IMR-90 (cell line): ENCODE measurements around the gene ATP6V1D. TPM values are rescaled to one million over a fixed set of nuclear protein-coding genes. Genes with fewer than 3 reads are reported as not detected.

Experiments
- ATAC-seq: fragments of 200-7000 bp; cut with Tn5 transposase; 2 replicates; pipeline ENCODE4 v1.9.1; 2020; ENCODE audit warnings: low read depth, mild to moderate bottlenecking, moderate library complexity
- BruUV-seq: library from RNA; stranded (reverse); fragments of 400-500 nt; replicated peaks from 2 replicates; lab custom pipeline; 2021; lab: Mats Ljungman, UMichigan
- CTCF ChIA-PET: fragments of 300-600 bp; formaldehyde crosslinking; extraction: SDS; loops from one replicate; lab custom pipeline; 2021; ENCODE audit warnings: antibody characterized with exemption; lab: Yijun Ruan, JAX
- POLR2A ChIA-PET: fragments of 300-600 bp; sonication (Branson Sonifier 250); formaldehyde crosslinking; loops from one replicate; lab custom pipeline; 2022; ENCODE audit warnings: antibody characterized with exemption; ENCODE audit not compliant: unreplicated experiment; lab: Charles Lee
- DNase-seq: peaks from one replicate; pipeline ENCODE4 v3.0.0; 2013
- H2AFZ ChIP-seq: replicated peaks from 2 replicates; pipeline ENCODE3; 2013; ENCODE audit warnings: low read length, mild to moderate bottlenecking; ENCODE audit not compliant: poor library complexity
- H2AK5ac ChIP-seq: 2 replicates; pipeline ENCODE4 v1.6.1; 2013; ENCODE audit warnings: low read depth, low read length, inconsistent platforms
- H2AK9ac ChIP-seq: replicated peaks from 2 replicates; pipeline ENCODE3; 2013; ENCODE audit warnings: mild to moderate bottlenecking, low read depth, low read length, moderate library complexity; ENCODE audit not compliant: poor library complexity
- H2BK120ac ChIP-seq: 2 replicates; pipeline ENCODE4 v1.6.1; 2013; ENCODE audit warnings: low read depth, low read length, inconsistent platforms
- H2BK15ac ChIP-seq: 3 replicates; pipeline ENCODE4 v1.6.1; 2013; ENCODE audit warnings: low read depth, low read length, inconsistent platforms
- H2BK20ac ChIP-seq: 2 replicates; pipeline ENCODE4 v1.6.1; 2013; ENCODE audit warnings: low read depth, mild to moderate bottlenecking, inconsistent platforms, low read length, moderate library complexity
- H2BK5ac ChIP-seq: 2 replicates; pipeline ENCODE4 v1.6.1; 2013; ENCODE audit warnings: mild to moderate bottlenecking, low read depth, low read length, inconsistent platforms; ENCODE audit not compliant: poor library complexity, severe bottlenecking
- H3K14ac ChIP-seq: replicated peaks from 2 replicates; pipeline ENCODE4 v1.6.1; 2013; ENCODE audit warnings: low read depth, low read length, inconsistent platforms
- H3K18ac ChIP-seq: 2 replicates; pipeline ENCODE4 v1.6.1; 2013; ENCODE audit warnings: low read depth, low read length, control low read depth
- H3K23ac ChIP-seq: 2 replicates; pipeline ENCODE4 v1.6.1; 2013; ENCODE audit warnings: low read depth, low read length, inconsistent platforms
- H3K27ac ChIP-seq: 2 replicates; pipeline ENCODE4 v1.5.1; 2013; ENCODE audit warnings: mild to moderate bottlenecking, control low read depth, low read length; ENCODE audit not compliant: insufficient read depth
- H3K27me3 ChIP-seq: 2 replicates; pipeline ENCODE4 v1.6.1; 2013; ENCODE audit warnings: low read length; ENCODE audit not compliant: control insufficient read depth, insufficient read depth
- H3K36me3 ChIP-seq: 2 replicates; pipeline ENCODE4 v1.6.1; 2013; ENCODE audit warnings: low read length, mixed read lengths; ENCODE audit not compliant: control insufficient read depth, insufficient read depth
- H3K4ac ChIP-seq: 2 replicates; pipeline ENCODE4 v1.6.1; 2013; ENCODE audit warnings: low read depth, low read length, inconsistent platforms
- H3K4me1 ChIP-seq: 2 replicates; pipeline ENCODE4 v1.6.1; 2013; ENCODE audit warnings: low read length, mixed read lengths; ENCODE audit not compliant: control insufficient read depth, insufficient read depth
- H3K4me2 ChIP-seq: 2 replicates; pipeline ENCODE4 v1.6.1; 2013; ENCODE audit warnings: low read depth, mild to moderate bottlenecking, control low read depth, low read length, moderate library complexity
- H3K4me3 ChIP-seq: 2 replicates; pipeline ENCODE4 v1.5.1; 2013; ENCODE audit warnings: low read depth, mild to moderate bottlenecking, control low read depth, low read length, moderate library complexity; ENCODE audit not compliant: insufficient read depth
- H3K56ac ChIP-seq: 2 replicates; pipeline ENCODE4 v1.6.1; 2013; ENCODE audit warnings: low read length, inconsistent platforms; ENCODE audit not compliant: insufficient read depth; ENCODE audit errors: extremely low read depth
- H3K79me1 ChIP-seq, 2 experiments: 2 replicates each; pipeline ENCODE4 v1.6.1; 2013; ENCODE audit warnings: low read length in 2 of 2, inconsistent platforms in 1 of 2, low read depth in 1 of 2
- H3K9ac ChIP-seq: 2 replicates; pipeline ENCODE4 v1.6.1; 2013; ENCODE audit warnings: low read depth, low read length, control low read depth
- H3K9me1 ChIP-seq: 2 replicates; pipeline ENCODE4 v1.6.1; 2013; ENCODE audit warnings: low read length, inconsistent platforms; ENCODE audit not compliant: insufficient read depth
- H3K9me3 ChIP-seq: 2 replicates; pipeline ENCODE4 v1.6.1; 2013; ENCODE audit warnings: low read length; ENCODE audit not compliant: control insufficient read depth, insufficient read depth
- H4K20me1 ChIP-seq: 2 replicates; pipeline ENCODE4 v1.6.1; 2013; ENCODE audit warnings: low read length, inconsistent platforms; ENCODE audit not compliant: insufficient read depth
- H4K5ac ChIP-seq: 2 replicates; pipeline ENCODE4 v1.6.1; 2013; ENCODE audit warnings: mild to moderate bottlenecking, low read depth, low read length, control low read depth
- H4K8ac ChIP-seq, 2 experiments: 2 replicates each; pipeline ENCODE4 v1.6.1; 2013; ENCODE audit warnings: low read depth in 2 of 2, low read length in 2 of 2, control low read depth in 1 of 2, inconsistent platforms in 1 of 2
- H4K91ac ChIP-seq: 2 replicates; pipeline ENCODE4 v1.6.1; 2013; ENCODE audit warnings: low read depth, low read length, inconsistent platforms; ENCODE audit not compliant: insufficient read depth
- BHLHE40 ChIP-seq: fragments of 150-350 bp; IDR thresholded peaks from 2 replicates; pipeline ENCODE4 v1.6.1; 2016; ENCODE audit warnings: mild to moderate bottlenecking, low read depth, low read length
- FOS ChIP-seq: fragments of 150-350 bp; IDR thresholded peaks from 2 replicates; pipeline ENCODE4 v1.6.1; 2016; ENCODE audit warnings: low read depth, low read length
- RAD21 ChIP-seq: IDR thresholded peaks from 2 replicates; pipeline ENCODE4 v1.6.1; 2012; ENCODE audit warnings: low read length, improper control_type of control experiment
- RCOR1 ChIP-seq: IDR thresholded peaks from 2 replicates; pipeline ENCODE4 v1.6.1; 2012; ENCODE audit warnings: mild to moderate bottlenecking, low read length, improper control_type of control experiment; ENCODE audit not compliant: insufficient replicate concordance
- WGBS, 2 experiments: methylation state at CpG; one replicate each; pipeline versions ENCODE4 v1.1.5 to v1.1.7; 2013; ENCODE audit warnings: missing lambda C conversion rate in 2 of 2; ENCODE audit not compliant: insufficient read length in 1 of 2; ENCODE audit errors: extremely low coverage in 2 of 2; 5-methylcytosine and 5-hydroxymethylcytosine counted together
- dilution Hi-C: fragments of 300-500 bp; cut with HindIII; formaldehyde crosslinking; loops from one replicate; pipeline ENCODE4 v1.14.3; 2018; ENCODE audit warnings: low sequenced_read_pairs; ENCODE audit not compliant: unreplicated experiment
- in situ Hi-C: fragments of 300-500 bp; cut with MboI; formaldehyde crosslinking; loops from 3 replicates; pipeline ENCODE4 v1.14.3; 2019; ENCODE audit warnings: low sequenced_read_pairs, inconsistent platforms, mixed read lengths
- intact Hi-C: fragments of 100-400 bp; cut with micrococcal nuclease; formaldehyde crosslinking; loops from 2 replicates; pipeline ENCODE4 v1.10.0; 2022
- polyA plus RNA-seq, 3 experiments: library from polyadenylated mRNA; depleted of rRNA; stranded (reverse); fragments of >200 nt; gene quantifications; 2 replicates each; pipeline ENCODE4 v1.2.3, GENCODE V29; 2012; ENCODE audit warnings: low replicate concordance in 1 of 3
- total RNA-seq: library from RNA; depleted of rRNA; stranded (reverse); fragments of >200 nt; gene quantifications from 2 replicates; pipeline ENCODE4 v1.2.3, GENCODE V29; 2012
- TF ChIP-seq, protein P1 (sequence below): fragments of 150-350 bp; IDR thresholded peaks from 2 replicates; pipeline ENCODE4 v1.6.1; 2016; ENCODE audit warnings: low read depth, mild to moderate bottlenecking, low read length, moderate library complexity, borderline replicate concordance

ATP6V1D gene
- total and polyA plus RNA-seq, 2 of the 4 experiments (the other 2 are of a cell fraction) = 54.5 to 113 TPM

GRCh38 chr14:67400434-67400833 lies 40.8 kb upstream of the ATP6V1D start:
- dilution Hi-C loops (no loop called here), in situ Hi-C loops (no loop called here), intact Hi-C loops (no loop called here)
- BruUV-seq = no TSS peak
- ChIA-PET CTCF (interaction anchor here (0.6 kb wide), 1 partner anchor 41 kb away, joined by 3 read pairs; the partner anchor contains the start of gene ATP6V1D), POLR2A (no interaction called here)
- peaks cover 3% of the 10 kb centered on the region; the same call in 1 of the 2 replicates for H3K27me3 ChIP-seq
- peaks cover 3% of the 10 kb centered on the region; the same call in 1 of the 2 replicates for H3K9me1 ChIP-seq
- H4K20me1 ChIP-seq = no peaks in the 10 kb centered on the region
- no peaks in the 10 kb centered on the region for H3K79me1 ChIP-seq
- no peak overlapping the region for H3K4me3 ChIP-seq
- no peak overlapping the region for H3K14ac ChIP-seq
- no peaks in the 10 kb centered on the region for H3K9me3 ChIP-seq
- no peak overlapping the region for H3K56ac ChIP-seq
- H3K18ac ChIP-seq = no peak overlapping the region
- H2BK15ac ChIP-seq = no peak overlapping the region
- H4K5ac ChIP-seq = no peak overlapping the region
- no peak overlapping the region for H2AK9ac ChIP-seq
- TF ChIP-seq BHLHE40 = no peak
- no peak for TF ChIP-seq RCOR1
- TF ChIP-seq FOS = no peak
- no peak for TF ChIP-seq RAD21
- TF ChIP-seq, protein P1, sequence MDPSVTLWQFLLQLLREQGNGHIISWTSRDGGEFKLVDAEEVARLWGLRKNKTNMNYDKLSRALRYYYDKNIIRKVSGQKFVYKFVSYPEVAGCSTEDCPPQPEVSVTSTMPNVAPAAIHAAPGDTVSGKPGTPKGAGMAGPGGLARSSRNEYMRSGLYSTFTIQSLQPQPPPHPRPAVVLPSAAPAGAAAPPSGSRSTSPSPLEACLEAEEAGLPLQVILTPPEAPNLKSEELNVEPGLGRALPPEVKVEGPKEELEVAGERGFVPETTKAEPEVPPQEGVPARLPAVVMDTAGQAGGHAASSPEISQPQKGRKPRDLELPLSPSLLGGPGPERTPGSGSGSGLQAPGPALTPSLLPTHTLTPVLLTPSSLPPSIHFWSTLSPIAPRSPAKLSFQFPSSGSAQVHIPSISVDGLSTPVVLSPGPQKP = no peak
- H2BK5ac ChIP-seq = no peak overlapping the region
- H2BK20ac ChIP-seq = no peak overlapping the region
- DNase-seq = no peak
- H3K36me3 ChIP-seq = no peaks in the 10 kb centered on the region
- no peak overlapping the region for H4K8ac ChIP-seq
- ATAC-seq = no peak
- no peak overlapping the region for H3K23ac ChIP-seq
- H3K27ac ChIP-seq = no peak overlapping the region
- no peak overlapping the region for H3K4me2 ChIP-seq
- H3K4me1 ChIP-seq = no peaks in the 10 kb centered on the region
- no peak overlapping the region for H2AFZ ChIP-seq
- WGBS, 2 experiments = 73% methylated on average over 3 of the region's 4 CpGs; no CpG with 5 or more reads in 1 of the 2 experiments
- H4K91ac ChIP-seq = no peak overlapping the region
- no peak overlapping the region for H2BK120ac ChIP-seq
- no peak overlapping the region for H3K9ac ChIP-seq
- no peak overlapping the region for H2AK5ac ChIP-seq
- H3K4ac ChIP-seq = no peak overlapping the region
